ENCODE measurements around the gene GFRA1. TPM values are rescaled to one million over a fixed set of nuclear protein-coding genes. Genes with fewer than 3 reads are reported as not detected.

Gene GFRA1
- total and polyA plus RNA-seq, 2 of the 4 experiments (the other 2 are of a cell fraction): 9.1 to 9.3 TPM

GRCh38 chr10:116150606-116151005 lies 122.4 kb downstream of the GFRA1 start:
- Histone ChIP-seq H3K56ac (ENCODE audit: extremely low read depth, insufficient read depth, low read length) (no peak overlapping the region), H3K36me3 (ENCODE audit: control insufficient read depth, insufficient read depth, low read length) (no peaks in the 10 kb centered on the region), H2BK20ac (ENCODE audit: low read depth, low read length) (no peak overlapping the region), H2BK15ac (ENCODE audit: low read depth, low read length) (no peak overlapping the region), H2AK5ac (ENCODE audit: low read depth, low read length) (no peak overlapping the region), H3K9me1 (ENCODE audit: insufficient read depth, low read length) (no peaks in the 10 kb centered on the region), H3K4me1 (ENCODE audit: control insufficient read depth, insufficient read depth, low read length) (no peaks in the 10 kb centered on the region), H3K9ac (ENCODE audit: low read depth, low read length) (no peak overlapping the region), H3K4ac (ENCODE audit: low read depth, low read length) (no peak overlapping the region), H2BK120ac (ENCODE audit: low read depth, low read length) (no peak overlapping the region), H3K18ac (ENCODE audit: low read depth, low read length) (no peak overlapping the region), H3K4me2 (ENCODE audit: low read depth, low read length) (no peak overlapping the region), H4K91ac (ENCODE audit: insufficient read depth, low read depth, low read length) (no peak overlapping the region), H2BK5ac (ENCODE audit: low read depth, low read length, poor library complexity, severe bottlenecking) (no peak overlapping the region), H4K8ac (ENCODE audit: low read depth in 2 of 2, low read length in 2 of 2) (no peak overlapping the region), H3K14ac (replicated peaks; ENCODE audit: low read depth, low read length) (no peak overlapping the region), H3K23ac (ENCODE audit: low read depth, low read length) (no peak overlapping the region), H3K4me3 (ENCODE audit: insufficient read depth, low read depth, low read length) (no peak overlapping the region), H4K5ac (ENCODE audit: low read depth, low read length) (no peak overlapping the region), H3K27ac (ENCODE audit: insufficient read depth, low read length) (no peak overlapping the region), H2AFZ (replicated peaks; ENCODE audit: low read length, poor library complexity) (no peak overlapping the region), H3K27me3 (ENCODE audit: control insufficient read depth, insufficient read depth, low read length) (no peaks in the 10 kb centered on the region), H3K9me3 (ENCODE audit: control insufficient read depth, insufficient read depth, low read length) (no peaks in the 10 kb centered on the region), H4K20me1 (ENCODE audit: insufficient read depth, low read length) (no peaks in the 10 kb centered on the region), H3K79me1 (ENCODE audit: low read depth in 1 of 2, low read length in 2 of 2) (no peaks in the 10 kb centered on the region), H2AK9ac (replicated peaks; ENCODE audit: low read depth, low read length, poor library complexity) (no peak overlapping the region)
- ATAC-seq (ENCODE audit: low read depth) (no peak), DNase-seq (no peak)
- in situ Hi-C loops (cut with MboI; ENCODE audit: low sequenced_read_pairs) (no loop called here), intact Hi-C loops (cut with micrococcal nuclease) (no loop called here), dilution Hi-C loops (cut with HindIII; ENCODE audit: low sequenced_read_pairs, unreplicated experiment) (no loop called here)
- POLR2A ChIA-PET (ENCODE audit: unreplicated experiment): no interaction called here
- WGBS, 2 experiments (ENCODE audit: extremely low coverage in 2 of 2, insufficient read length in 1 of 2): 80% methylated on average over 1 of the region's 6 CpGs; no CpG with 5 or more reads in 1 of the 2 experiments
- no peak for TF ChIP-seq ELK1 (IDR thresholded peaks at IDR 0.05; ENCODE audit: borderline replicate concordance, low read depth, low read length)
- TF ChIP-seq MXI1 (IDR thresholded peaks at IDR 0.05; ENCODE audit: borderline replicate concordance, low read depth, low read length): no peak
- TF ChIP-seq RAD21 (IDR thresholded peaks at IDR 0.05; ENCODE audit: low read length): no peak
- no peak for TF ChIP-seq USF2 (IDR thresholded peaks at IDR 0.05; ENCODE audit: low read depth, low read length)
- no peak for TF ChIP-seq FOS (IDR thresholded peaks at IDR 0.05; ENCODE audit: low read depth, low read length)
- TF ChIP-seq CTCF (conservative IDR thresholded peaks at IDR 0.05; ENCODE audit: low read depth, low read length): no peak
- no peak for TF ChIP-seq POLR2A (IDR thresholded peaks at IDR 0.05; ENCODE audit: low read depth, low read length)
- TF ChIP-seq MAZ (IDR thresholded peaks at IDR 0.05; ENCODE audit: borderline replicate concordance, low read depth, low read length): no peak
- no peak for TF ChIP-seq CHD1 (IDR thresholded peaks at IDR 0.05; ENCODE audit: low read depth, low read length)
- TF ChIP-seq MAFK (IDR thresholded peaks at IDR 0.05; ENCODE audit: low read depth, low read length): no peak
- TF ChIP-seq RCOR1 (IDR thresholded peaks at IDR 0.05; ENCODE audit: insufficient replicate concordance, low read length): no peak
- no peak for TF ChIP-seq RFX5 (IDR thresholded peaks at IDR 0.05; ENCODE audit: low read depth, low read length)
- TF ChIP-seq NFE2L2 (IDR thresholded peaks at IDR 0.05; ENCODE audit: low read depth, low read length): no peak
- CTCF ChIA-PET: no interaction called here
- no TSS peak for BruUV-seq (replicated peaks)
